Islet precursor cell (in vitro differentiated cells): Measurements from ENCODE around the gene SETD1A.
"Not testable (repeated sequence)": the region's sequence is repeated elsewhere in the genome, so short reads cannot be mapped to it uniquely, and the experiment has no call there.

Source experiments
- DNase-seq: peaks from one replicate; pipeline ENCODE4 v3.0.0-alpha.2; 2018

SETD1A gene

GRCh38 chr16:31001507-31002249, 44.1 kb downstream of the SETD1A start:
- no peak for DNase-seq

GRCh38 chr16:31002250-31002700, 44.7 kb downstream of the SETD1A start:
- DNase-seq: no peak

- DNase-seq: no peak
Measured at GRCh38 chr16:31002862-31003341, 45.3 kb downstream of the SETD1A start.

DNA sequence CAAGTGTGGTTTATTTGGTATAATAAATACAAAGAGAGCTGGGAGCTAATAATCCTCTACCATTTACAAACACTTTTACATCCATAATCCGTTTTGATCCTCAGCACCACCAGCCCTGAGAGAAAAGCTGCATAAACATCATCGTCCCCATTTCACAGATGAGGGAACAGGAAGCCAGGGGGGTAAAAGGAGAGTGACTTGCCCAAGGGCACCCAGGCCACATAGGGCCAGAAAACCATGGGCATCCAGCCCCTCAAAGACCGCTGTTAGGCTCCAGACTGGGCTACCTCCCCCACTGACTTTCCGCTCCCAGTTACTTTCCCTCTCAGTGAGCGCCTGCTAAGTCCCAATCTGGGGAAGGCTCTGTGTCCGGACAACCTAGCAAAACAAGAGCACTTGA, 46.2 kb downstream of the SETD1A start:
- DNase-seq: no peak

GRCh38 chr16:31004658-31005057, 47.1 kb downstream of the SETD1A start:
- DNase-seq: no peak

GRCh38 chr16:31005350-31006085, 48.0 kb downstream of the SETD1A start:
- DNase-seq: no peak

DNA sequence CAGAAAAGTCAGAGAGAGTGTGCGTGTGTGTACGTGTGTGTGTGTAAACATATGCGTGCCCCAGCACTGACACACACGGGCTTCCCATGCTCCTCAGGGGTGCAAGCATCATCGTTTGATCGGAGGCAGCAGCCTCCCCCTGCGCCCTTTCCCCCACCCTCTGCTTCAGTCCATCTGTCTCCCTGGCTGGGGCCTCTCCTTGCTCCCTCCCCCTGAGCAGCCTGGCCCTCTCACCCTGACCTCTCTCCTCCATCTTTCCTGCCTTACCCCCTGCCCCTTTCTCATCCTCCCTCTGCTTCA, 48.5 kb downstream of the SETD1A start:
- DNase-seq: no peak

DNA sequence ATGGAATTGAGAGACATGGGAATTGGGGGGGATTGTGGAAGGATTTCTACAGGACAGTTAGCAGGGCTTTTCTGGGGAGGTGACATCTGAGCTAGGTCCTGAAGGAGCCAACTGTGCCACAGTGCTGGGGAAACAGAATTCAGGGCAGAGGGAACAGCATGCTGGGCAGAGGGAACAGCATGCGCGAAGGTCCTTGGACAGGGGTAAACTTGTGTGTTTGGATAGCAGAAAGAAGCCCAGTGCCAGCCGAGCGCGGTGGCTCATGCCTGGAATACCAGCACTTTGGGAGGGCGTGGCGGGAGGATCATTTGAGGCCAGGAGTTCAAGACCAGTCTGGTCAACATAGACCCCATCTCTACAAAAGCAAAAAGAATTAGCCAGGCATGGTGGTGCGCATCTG, 49.0 kb downstream of the SETD1A start:
- DNase-seq: no peak

DNA sequence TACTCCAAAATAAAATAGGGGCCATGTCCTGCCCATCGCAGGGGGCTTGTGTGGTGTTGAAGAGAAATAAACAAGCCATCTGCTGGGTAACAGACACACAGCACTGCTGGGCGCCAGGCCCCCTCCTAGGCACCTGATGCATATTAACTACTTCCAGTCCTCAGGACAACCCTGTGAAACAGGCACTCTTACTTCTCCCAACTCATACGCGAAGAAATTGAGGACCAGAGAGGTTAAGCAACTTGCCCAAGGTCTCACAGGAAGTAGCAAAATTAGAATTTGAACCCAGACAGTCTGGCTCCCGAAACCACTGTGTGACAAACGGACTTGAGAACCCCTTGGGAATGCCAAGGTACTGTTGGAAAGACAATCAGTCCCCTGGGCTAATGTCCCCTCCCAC, 50.1 kb downstream of the SETD1A start:
- no peak for DNase-seq

DNA sequence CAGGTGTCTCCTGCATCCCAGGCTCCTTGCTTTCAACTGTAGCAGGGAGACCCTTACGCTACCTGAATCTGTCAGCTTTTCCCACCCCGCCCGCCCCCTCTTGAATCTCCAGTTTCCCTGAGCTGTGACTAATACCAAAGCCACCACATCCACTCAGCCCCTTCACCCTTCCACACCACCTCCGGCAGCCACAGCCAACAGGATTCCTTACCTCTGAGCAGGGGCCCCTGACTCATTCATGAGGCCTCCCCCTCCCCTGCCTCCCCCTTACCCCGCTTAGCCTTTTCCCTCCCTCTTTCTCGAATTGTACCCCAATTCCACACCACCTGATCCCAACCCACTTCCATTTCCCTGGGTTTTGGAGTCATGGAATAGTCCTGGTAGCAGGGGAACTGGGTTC, 50.6 kb downstream of the SETD1A start:
- peak; percentile 89 for DNase-seq

DNA sequence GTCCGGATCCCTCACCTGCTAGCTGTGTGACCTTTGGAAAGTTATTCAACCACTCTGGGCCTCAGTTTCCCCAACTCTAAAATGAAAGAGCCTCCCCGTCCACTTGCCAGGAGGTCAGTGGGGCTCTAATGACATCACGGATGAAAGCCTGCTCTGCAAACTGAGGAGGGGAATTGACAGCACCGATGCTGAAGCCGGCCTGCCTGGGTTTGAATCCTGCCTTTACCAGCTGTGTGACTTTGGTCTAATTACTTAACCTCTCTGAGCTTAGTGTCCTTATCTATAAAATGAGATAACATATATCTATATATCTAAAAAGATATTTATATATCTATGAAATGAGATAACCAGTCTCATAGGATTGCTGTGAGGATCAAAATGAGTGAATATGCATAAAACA, 51.0 kb downstream of the SETD1A start:
- DNase-seq: no peak

DNA sequence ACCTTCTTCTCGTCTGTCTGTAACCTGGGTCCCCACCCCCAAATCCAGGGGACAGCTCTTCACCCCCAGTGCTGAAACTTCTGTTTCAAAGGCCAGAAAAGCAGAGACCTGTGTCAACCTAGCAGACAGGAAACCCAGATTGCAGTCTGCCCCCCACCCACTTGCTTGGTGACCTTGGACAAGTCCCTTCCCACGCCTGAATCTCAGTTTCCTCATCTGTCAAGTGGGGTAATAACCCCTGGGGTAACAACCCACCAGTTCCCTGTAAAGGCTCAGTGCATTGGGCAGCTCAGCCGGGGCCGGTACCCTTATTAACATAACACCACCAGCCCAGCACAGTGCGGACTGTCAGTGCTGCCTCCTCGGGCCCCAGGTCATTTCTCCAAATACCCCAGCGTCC, 51.6 kb downstream of the SETD1A start:
- DNase-seq: no peak

DNA sequence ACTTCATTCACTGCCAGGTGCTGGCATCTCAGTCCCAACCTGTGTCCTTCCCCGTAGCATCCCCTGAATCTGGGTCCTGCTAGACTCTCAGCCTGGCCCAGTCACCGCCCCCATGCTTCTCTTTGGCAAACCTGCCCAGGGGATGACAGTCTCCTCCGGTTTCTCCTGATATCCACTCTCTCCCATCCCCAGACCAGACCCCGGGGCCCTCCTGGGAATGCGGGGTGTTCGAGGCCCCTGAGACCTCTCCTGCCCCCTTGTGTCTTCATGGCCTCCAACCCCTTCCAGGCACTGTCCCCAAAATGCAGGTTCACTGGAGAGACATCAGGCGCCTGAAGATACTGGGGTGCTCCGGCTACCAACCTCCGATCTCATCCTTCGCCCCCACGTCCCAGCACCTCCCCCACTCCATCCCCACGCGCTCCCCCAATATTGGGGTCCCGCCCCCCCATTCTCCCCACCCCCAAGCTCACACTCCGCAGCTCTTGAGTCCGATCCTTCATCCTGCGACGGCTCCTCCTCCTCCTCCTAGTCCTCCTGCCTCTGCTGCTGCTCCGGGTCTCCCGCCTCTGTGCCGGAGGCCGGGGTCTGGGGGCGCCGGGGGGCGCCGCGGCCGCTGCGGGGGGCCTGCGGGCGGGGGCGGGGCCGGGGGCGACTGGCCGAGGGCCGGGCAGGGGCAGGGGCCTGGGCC, 52.5 kb downstream of the SETD1A start:
- no peak for DNase-seq

DNA sequence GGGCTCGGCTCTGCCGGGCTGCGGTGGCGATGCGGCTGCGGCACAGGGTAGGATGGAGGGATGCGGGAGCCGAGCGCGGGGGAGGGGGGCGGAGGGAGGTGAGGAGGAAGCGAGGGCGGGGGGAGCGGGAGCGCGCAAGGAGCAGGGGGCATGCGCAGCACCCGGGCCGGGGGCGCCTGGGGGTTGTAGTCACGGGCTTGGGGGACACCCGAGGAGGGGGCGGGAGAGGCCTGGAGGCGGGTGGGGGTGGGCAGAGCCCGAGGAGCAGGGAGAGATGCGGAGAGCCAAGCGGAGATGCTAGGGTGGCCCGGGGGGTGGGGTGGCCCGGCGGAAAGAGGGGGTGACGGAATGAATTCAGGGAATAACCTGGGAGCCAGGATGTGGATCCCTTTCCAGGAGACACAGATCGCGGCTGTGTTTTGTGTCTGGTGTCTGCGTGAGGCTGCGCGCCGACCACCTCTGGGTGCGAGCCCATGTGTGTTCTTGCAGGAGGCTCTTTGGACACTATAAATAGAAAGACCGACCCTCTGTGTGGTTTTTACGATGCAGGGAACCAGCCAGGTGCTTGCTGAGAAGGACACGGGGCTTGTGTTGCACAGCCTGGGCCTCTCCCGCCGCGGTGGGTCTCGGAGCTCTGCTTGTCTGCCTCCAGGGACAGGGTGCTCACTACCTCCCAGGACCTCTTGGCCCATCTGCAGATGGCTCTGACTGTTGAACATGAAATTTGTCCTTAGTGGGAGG, 53.2 kb downstream of the SETD1A start, which contains the start of gene STX1B:
TSS of gene STX1B (minus strand) at position 54 of the 741 bp plus-strand sequence. CDS start 242 bp downstream, outside the sequence.
- DNase-seq: no peak

- not testable (repeated sequence) for DNase-seq
Measured at GRCh38 chr16:31011815-31012214, 54.3 kb downstream of the SETD1A start.

DNA sequence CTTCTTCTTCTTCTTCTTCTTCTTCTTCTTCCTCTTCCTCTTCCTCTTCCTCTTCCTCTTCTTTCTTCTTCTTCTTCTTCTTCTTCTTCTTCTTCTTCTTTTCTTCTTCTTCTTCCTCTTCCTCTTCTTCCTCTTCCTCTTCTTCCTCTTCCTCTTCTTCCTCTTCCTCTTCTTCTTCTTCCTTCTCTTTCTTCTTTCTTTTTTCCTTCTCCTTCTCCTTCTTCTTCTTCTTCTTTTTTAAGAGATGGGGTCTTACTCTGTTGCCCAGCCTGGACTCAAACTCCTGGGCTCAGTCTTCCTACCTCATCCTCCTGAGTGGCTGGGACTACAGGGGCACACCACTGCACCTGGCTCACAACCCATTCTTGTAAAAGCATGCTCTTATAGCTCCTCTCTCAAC, 55.7 kb downstream of the SETD1A start:
- DNase-seq: not testable (repeated sequence)

DNA sequence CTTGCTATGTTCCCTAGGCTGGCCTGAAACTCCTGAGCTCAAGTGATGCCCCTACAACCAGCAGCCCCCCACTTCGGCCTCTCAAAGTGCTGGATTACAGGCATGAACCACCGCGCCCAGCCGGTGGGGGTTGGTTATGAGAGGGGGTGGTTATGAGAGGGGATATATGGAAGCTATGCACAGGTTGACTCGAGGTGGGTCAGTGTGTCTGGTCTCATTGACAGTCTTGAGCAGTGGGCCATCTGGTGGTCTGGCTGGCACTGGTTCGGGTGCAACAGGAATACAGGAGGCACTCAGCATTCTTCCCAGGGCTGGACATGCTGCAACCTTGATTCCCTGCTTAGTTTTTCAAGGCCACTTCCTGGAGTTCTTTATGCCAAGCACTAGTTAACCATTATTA, 58.5 kb downstream of the SETD1A start:
- DNase-seq: no peak

GRCh38 chr16:31017756-31018155, 60.2 kb downstream of the SETD1A start:
- DNase-seq: not testable (repeated sequence)

DNA sequence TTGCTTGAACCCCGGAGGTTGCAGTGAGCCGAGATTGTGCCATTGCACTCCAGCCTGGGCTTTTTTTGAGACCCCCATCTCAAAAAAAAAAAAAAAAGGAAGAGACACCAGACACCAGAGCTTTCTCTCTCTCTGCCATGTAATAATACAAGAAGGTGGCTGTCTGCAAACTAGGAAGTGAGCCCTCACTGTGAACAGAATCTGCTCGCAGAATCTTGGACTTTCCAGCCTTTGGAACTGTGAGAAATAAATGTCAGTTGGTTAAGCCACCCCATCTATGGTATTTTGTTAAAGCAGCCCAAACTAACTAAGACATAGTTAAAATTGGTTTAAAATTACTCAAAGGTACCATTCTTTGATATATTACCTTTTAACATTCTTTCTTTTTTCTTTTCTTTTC, 63.0 kb downstream of the SETD1A start:
- no peak for DNase-seq

DNA sequence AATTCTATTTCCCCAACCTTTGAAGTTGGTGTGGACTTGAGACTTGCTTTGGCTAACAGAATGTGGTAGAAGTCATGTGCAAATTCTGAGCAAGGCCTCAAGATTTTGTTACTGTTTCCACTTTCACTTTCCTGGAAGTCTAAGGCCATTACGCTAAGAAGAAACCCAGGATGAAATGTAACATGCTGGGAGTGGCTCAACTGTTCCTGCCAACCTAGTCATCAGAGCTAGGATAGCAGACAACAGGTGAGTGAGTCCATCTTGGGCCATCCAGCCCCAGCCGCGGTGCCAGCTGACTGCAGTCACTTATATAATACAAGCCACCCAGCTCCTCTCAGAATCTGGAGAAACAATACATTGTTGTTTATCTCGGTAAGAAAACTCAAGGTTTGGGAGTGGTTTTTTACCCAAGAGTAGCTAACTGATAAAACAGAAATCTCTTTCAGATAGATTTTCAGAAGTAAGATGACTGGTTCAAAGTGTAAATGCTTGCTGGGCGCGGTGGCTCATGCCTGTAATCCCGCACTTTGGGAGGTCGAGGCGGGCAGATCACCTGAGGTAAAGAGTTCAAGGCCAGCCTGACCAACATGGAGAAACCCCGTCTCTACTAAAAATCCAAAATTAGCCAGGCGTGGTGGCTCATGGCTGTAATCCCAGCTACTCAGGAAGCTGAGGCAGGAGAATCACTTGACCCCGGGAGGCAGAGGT, 65.1 kb downstream of the SETD1A start:
- no peak for DNase-seq

GRCh38 chr16:31023252-31023602, 65.7 kb downstream of the SETD1A start:
- no peak for DNase-seq

DNA sequence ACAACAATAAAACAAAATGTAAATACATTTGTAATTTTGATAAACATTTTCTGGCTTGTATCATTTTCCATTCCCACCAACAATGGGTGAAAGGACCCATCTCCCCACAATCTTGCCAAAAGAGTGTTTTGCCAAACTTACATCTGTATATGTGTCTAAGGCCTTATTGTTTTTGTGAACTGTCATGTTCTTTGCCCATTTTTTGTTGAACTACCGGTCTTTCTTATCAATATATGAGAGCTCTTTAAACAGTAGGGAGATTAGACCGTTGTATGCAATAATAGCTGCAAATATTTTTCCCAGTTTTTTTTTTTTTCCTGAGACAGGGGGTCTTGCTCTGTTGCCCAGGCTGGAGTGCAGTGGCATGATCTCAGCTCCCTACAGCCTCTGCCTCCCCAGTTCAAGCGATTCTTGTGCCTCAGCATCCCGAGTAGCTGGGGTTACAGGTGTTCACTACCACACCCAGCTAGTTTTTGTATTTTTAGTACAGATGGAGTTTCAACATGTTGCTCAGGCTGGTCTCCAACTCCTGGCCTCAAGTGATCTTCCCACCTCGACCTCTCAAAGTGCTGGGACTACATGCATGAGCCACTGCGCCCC, 66.2 kb downstream of the SETD1A start:
- no peak for DNase-seq
